M059J (cell line): ENCODE results near the gene MRPL20. TPM values are rescaled to one million over a fixed set of nuclear protein-coding genes. Genes with fewer than 3 reads are reported as not detected.
"Not testable (repeated sequence)": the region's sequence is repeated elsewhere in the genome, so short reads cannot be mapped to it uniquely, and the experiment has no call there.

ENCODE experiments used
- DNase-seq: peaks from one replicate; pipeline ENCODE4 v3.0.0-alpha.2; 2012; ENCODE audit warnings: low read depth
- total RNA-seq: library from RNA; depleted of rRNA; stranded (reverse); fragments of >200 nt; shearing (Covaris generic); gene quantifications from 2 replicates; pipeline ENCODE4 v1.2.3, GENCODE V29; 2014

MRPL20 gene
- total RNA-seq, 1 experiment from 2014 or later, result 160 TPM

DNA sequence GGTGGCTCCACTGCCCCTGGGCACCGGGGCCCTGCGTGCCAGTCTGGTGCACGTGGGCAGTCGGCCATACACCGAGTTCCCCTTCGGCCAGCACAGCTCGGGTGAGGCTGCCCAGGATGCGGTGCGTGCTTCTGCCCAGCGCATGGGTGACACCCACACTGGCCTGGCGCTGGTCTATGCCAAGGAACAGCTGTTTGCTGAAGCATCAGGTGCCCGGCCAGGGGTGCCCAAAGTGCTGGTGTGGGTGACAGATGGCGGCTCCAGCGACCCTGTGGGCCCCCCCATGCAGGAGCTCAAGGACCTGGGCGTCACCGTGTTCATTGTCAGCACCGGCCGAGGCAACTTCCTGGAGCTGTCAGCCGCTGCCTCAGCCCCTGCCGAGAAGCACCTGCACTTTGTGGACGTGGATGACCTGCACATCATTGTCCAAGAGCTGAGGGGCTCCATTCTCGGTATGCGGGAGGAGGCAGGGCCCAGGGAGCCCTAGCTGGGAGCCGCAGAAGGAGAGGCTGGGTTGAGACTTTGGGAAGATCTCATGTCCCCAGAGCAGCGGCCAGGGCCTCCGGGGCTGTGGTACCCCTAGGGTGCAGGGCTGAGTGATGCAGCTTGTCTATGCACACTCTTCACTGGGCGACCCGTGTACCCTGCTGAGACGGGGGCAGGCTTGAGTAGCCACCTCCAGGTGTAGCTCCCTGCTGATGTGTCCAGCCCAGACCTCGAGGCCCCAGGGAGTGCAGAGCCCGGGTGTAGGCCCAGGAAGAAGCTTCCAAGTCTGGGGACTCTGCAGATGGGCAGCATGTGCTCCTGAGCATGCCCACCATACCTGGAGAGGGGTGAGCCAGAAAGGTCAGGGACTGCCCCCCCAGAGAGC, 30.2 kb upstream of the MRPL20 start:
- no peak for DNase-seq

DNA sequence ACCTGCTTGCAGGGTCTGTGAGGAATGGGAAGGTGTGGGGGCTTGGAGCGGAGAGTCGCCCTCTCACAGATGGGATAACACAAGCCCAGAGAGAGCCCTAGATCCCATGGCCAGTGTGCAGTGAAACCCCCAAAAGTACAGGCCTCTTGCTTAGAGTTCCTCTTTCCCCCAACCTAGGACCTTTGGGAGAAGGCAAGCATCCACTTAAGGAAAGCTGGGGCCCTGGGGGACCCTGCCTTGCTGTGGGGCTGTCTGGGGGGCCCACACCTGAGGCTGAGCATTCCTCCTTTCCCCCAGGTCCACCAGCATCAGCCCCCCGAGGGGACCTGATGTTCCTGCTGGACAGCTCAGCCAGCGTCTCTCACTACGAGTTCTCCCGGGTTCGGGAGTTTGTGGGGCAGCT, 29.5 kb upstream of the MRPL20 start:
- DNase-seq, result no peak

DNA sequence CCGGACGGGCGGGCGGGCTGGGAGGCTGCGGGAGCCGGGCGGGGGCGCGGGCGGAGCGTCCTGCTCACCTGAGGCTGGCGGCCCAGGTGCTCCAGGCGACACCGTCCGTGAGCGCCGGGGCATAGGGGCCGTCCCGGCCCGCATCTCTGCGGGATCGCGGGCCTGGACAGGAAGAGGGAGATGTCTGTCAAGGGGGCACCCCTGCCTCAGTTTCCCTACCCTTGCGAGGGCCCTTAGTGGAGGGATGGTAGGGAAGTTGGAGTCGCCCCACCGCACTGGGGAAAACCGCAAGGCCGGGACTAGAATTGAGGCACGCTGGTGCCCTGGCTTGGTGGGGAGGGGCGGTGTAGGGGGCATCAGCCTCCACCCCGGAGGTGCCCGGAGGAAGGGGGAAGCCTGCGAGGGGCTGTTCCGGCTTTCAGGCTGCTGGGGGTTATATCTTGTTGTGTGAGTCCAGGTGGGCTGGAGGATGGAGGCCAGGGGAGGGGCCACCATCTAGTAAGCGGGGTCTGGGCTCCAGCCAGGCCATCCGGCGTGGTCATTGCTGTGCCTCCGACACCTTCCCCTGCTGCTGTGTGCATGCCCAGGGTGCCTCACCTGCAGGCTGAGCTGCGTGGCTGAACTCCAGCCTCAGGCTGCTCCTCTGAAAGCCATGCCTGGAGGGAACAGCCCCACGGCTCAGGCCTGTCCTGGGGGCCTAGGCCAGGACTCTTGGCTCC, 29.0 kb upstream of the MRPL20 start:
- DNase-seq, result no peak

DNA sequence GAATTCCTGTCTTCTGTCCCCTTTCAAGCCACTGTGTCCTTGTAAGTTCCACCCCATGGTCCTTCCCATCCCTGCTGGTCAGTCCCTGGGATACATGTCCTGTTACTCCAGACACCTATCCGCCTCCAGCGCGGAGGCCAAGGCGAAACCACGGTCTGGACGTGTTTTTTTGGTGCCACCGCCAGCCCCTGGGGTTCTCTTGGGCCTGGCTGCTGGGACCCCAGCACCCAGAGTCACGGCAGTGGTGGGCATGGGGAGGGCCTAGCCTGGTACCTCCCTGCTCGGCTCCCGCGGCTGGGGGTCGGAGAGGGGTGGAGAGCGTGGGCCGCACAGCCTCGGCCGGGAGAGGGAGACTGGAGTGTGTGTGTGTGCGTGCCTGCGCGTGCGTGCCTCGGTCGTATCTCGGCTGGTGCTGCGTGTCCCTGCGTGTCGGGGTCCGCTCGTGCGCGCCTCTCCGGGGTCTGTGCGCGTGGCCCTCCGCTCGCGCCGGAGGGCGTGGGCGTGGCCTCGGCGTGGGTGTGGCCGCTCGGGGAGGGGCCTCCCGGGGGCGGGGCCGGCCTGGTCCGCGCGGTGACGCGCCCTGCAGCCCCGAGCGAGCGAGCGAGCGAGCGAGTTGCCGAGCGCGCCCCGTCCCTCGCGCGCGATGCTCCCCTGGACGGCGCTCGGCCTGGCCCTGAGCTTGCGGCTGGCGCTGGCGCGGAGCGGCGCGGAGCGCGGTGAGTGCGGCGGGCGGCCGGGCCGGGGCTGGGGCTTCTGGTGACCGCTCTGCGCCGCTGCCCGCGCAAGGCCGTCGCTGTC, 28.2 kb upstream of the MRPL20 start, which contains the start of gene VWA1:
VWA1 (plus strand) TSS at position 585 of the 798 bp plus-strand sequence; CDS start at position 644, 59 bp downstream.
- DNase-seq, result no peak

DNA sequence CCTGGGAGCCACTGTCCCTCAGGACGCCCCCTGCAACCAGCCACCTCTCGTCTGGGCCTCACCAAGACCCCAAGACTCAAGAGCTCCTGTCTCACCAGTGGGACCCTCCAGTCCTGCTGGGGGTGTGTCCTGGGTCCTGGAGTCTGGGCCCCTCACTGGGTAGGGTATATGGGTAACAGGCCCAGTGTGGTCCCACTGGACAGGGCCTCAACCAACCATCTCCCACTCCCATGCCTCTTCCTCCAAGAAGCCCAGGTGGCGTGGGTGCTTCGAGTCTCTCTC, 27.7 kb upstream of the MRPL20 start:
- DNase-seq, result no peak

DNA sequence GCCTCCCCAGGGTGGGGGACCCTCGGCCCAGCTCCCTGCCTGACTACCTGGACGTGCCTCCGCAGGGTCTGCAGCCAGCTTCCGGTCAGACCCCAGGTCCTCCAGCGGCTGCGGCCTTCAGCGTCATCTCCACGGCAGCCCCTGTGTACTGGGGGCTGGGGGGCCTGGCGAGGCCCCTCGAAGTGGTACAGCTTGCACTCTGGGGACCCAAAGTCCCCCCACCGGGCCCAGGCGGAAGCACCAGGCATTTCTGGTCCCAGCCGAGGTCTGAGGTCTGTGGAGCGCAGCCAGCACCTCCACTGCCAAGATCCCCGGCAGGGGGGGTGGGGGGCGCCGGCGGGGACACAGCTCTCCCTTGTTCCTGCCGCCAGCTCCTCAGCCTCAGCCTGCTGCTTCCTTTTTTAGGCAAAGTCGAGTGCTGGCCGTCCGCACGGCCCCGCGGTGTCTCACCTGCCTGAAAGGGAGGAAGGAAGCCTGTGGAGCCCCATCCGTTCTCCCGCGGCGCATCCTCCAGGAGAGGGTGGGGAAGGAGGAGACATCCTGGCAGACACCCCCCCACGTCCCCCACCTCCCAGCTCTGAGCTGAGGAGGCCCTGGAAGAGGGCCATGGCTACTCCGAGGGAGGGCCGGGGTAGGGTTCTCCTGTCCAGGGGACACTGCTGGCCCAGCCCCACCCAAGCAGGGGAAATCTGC, 27.2 kb upstream of the MRPL20 start:
- DNase-seq, result no peak

DNA sequence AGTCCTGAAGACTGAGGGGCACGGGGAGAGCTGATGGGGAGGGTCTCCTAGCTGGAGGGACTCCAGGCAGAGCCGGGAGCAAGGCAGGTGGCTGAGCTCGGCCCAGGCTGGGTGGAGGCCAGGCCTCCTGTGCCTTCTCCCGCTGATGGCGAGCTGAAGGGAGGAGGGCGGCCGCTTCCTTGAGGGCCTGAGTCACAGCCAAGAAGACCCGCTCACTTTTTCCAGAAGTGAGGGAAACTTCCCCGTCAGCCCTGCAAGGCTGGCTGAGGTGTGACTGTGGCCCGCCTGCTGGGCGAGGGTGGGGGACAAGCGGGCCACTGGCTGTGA, 26.7 kb upstream of the MRPL20 start:
- peak; percentile 61 for DNase-seq

DNA sequence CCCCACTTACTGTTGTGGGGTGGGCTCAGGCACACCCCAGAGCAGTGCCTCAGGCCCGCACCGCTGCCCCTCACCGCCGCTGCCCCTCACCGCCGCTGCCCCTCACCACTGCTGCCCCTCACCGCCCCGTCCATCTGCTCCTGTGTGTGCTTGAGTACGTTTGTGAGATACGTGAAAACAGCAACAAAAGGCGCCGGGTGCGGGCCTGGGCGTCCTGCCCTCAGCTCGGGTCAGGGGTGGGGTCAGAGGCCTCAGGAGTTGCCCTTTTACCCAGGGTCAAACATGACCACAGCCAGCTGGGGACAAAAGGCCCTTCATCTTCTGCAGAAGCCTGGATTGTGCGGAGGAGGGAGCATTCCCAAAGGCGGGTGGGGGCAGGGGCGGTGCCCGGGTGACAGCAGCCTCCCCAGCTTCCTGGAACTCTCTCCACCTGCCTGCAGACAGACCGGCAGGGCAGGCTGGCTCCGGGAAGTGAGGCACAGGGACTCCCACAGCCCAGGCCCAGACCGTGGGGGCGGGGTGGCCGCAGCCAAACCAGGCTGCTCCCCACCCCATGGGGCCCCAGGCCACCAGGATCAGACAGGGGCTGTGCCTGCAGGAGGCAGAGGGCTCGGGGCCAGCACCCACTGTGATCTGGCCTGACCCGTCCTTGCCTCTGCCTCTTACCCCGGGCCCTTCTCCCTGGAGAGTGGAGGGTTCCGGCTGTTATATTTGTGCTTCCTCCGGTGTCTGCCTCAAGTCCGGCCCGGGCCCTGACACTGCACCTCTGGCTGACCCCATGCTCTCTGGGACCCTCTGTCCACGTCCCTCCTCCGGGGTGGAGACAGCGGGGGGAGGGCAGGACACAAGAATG, 26.1 kb upstream of the MRPL20 start:
- DNase-seq, result no peak

DNA sequence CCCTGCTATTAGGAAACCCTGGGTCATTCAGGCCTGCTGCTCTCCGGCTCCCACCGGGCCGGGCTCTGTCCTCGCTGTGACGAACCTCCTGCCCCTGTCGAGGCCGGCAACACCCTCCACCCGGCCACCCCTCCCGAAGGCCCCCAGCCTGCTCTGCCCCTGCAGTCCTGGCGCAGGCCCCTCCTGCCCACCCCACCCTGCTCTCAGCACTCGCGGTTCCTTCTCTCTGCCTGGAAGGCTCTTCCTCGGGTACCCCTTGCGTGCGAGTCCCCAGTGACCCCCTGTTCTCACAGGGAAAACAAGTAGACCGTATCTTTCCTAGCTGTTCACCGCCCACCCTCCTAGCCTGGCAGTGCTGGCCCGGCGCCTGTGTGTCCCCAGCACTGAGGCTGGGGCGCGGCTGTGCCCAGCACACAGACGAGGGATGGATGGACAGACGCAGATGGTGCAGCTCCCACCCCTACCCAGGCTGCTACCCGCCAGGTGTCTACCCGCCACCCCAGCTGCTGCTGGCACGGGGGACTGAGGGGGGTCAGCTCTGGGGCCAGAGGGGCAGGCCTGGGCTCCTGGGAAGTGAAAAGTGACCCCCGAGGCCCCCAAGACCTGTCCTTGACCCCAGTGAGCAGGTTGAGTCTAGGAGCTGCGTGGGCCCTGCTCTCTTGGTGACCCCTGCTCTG, 25.3 kb upstream of the MRPL20 start:
- no peak for DNase-seq

DNA sequence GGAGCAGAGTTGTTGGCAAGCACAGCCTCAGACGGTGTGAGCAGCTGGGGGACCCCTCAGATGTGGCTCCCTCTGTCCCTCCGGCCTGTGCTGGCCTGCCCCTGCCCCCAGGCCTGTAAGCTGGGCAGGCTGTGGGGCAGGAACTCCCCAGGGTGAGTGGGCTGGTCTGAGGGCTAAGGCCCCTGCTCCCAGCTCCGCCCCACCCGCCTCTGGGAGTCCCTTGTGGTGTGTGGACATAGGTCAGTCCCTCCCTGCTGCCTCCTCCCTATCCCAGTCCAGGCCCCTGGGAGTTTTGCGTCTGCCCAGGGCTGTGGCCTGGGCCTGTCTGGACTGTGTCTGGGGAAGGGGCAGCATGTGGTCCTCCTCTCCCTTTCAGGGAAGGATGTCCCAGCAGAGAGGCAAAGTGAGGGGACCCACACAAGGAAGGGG, 24.8 kb upstream of the MRPL20 start:
- DNase-seq, result no peak

DNA sequence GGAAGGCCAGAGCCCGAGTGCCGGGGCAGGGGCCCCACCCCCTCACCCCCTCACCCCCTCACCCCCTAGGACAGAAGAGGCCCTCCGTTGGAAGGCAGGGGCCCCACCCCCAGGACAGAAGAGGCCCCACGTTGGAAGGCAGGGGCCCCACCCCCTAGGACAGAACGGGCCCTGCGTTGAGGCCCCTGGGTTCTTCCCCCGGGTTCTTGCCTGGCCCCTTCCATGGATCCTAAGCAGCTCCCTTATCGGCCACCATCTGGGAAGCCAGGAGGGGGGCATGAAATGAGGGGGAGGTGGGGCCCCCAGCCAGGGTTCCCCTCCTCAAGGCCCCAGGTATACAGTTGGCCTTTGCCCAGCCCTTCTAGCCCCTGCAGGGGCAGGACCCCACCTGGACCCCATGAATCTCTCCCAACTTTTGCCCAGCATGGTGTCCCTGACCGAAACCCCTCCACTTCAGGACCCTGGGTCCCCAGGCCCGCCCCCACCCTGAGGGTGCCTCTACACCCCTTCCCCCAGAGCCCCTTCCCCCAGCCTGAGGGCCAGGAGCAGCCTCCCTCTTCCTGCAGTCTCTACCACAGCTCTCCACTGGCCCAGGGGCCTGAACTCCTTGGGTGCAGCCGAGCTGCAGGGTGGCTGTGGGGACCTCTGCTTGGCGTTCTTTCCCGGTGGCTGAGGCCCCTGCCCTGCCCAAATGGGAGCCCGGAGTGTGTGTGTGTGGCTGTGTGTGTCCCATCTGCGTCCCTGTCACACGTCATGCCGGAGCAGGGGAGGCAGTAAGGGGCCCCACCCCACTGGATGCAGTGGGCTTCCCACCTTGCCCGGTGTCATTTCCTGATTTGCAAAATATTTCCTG, 24.1 kb upstream of the MRPL20 start:
- DNase-seq, result no peak

DNA sequence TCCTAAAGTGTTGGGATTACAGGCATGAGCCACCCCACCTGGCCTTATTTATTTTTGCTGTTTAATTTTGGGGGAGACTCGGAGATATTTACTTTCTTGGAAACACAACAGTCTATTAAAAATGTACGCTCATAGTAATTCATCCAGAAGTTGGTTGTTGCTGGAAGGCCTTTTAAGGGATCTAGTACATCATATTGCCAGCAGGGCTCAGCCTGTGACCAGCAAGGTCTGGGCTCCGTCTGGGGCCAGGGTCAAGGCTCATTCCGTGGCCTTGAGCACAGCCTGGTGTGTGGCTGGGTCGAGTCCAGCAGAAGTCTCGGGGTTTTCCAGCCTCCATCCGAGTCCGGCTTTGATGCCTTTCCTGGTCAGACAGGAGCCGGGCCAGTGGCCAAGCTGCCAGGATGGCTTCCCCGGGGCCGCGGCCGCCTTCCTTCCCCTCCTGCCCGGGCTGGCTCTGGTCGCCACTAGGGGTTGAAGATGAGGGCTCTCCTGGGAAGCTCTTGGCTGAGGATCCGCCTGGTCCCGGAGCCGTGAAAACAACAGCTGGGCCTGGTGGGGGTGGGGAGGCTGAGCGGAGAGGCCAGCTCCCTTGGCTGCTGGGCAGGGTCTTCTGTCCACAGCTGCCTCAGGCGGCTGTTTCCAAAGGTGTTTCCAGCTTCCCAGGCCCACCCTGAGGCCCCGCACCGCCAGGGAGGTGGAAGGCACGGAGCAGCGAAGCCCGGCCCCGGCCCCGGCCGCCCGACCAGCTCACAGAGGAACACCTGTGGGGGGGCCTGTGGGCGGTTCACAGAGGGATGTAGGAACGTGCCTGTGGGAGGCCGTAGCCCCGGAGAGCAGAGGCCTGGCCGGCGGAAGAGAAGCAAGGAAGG, 23.3 kb upstream of the MRPL20 start:
- DNase-seq, result peak; percentile 62

DNA sequence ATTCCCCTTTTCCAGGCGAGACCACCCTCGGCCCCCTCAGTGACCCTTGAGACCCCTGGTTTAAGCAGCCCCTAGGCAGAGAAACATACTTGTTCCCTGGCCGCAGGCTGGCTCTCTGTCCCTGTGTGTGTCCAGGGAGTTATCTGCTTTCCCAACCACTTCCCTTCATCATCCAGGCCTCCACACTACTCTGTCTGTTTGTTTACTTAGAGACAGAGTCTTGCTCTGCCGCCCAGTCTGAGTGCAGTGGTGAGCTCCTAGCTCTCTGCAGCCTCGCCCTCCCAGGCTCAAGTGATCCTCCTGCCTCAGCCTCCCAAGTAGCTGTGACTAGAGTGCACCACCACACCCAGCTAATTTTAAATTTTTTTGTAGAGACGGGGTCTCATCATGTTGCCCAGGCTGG, 22.6 kb upstream of the MRPL20 start:
- no peak for DNase-seq

DNA sequence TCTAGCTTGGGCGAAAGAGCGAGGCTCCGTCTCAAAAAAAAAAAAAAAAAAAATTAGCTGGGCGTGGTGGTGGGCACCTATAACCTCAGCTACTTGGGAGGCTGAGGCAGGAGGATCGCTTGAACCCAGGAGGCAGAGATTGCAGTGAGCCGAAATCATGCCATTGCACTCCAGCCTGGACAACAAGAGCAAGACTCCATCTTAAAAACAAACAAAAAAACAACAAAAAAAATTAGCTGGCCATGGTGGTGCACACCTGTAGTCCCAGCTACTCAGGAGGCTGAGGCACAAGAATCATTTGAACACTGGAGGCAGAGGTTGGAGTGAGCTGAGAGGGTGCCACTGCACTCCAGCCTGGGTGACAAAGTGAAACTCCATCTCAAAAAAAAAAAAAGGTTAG, 21.9 kb upstream of the MRPL20 start:
- DNase-seq, result not testable (repeated sequence)

DNA sequence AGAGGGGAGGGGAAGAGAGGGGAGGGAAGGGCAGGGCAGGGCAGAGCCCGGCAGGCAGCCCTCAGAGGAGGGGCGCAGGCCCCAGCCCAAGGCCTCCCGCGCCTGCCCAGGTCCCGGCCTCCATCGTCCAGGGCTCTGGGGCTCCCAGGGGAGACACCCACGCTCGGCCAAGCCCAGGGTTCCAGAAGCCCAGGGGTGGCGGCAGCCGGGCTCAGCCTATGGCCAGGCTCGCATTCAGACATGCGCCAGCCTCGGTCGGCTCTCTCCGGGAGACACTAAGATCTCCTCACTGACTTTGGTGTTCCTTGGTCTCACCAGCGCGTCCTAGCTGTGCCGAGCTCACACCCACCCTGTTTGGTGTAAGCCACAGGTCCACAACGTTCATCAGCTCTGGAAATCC, 21.1 kb upstream of the MRPL20 start:
- no peak for DNase-seq

DNA sequence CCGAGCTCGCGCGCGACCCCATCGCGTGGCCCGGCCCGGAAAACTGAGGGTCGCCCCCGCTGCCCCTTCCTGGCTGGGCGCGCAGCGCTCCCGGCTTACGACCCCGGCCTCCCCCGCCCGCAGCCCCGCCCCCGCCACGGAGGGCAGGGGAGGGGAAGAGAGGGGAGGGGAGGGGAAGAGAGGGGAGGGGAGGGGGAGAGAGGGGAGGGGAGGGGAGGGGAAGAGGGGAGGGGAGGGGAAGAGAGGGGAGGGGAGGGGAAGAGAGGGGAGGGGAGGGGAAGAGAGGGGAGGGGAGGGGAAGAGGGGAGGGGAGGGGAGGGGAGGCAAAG, 20.7 kb upstream of the MRPL20 start:
- no peak for DNase-seq

DNA sequence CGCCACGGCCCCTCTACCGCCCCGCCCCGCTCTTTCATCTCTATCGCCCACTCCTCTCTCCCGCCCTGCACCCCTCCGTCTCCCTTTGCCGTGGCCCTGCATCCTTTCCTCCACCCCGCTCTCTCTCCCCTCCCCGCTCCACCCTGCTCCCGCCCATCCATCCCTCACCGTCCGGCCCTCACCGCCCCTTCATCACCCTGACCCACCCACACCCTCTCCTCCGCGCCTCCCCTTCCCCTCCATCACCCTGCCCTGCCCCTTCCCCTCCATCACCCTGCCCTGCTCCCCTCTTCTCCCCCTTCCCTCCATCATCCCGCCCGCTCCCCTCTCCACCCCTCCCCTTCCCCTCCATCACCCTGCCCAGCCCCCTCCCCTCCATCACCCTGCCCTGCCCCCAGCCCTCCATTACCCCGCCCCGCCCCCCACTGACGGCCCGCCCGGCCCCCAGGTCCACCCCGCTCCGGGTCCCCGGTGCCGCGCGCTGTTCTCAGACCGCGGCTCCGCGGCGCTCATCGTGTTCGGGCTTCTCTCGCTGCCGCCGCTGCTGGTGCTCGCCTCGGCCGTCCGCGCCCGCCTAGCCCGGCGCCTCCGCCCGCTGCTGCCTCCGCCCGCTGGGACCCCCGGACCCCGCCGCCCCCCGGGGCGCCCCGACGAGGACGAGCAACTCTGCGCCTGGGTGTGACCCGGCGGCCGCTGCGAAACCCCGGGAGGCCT, 20.2 kb upstream of the MRPL20 start:
- no peak for DNase-seq

DNA sequence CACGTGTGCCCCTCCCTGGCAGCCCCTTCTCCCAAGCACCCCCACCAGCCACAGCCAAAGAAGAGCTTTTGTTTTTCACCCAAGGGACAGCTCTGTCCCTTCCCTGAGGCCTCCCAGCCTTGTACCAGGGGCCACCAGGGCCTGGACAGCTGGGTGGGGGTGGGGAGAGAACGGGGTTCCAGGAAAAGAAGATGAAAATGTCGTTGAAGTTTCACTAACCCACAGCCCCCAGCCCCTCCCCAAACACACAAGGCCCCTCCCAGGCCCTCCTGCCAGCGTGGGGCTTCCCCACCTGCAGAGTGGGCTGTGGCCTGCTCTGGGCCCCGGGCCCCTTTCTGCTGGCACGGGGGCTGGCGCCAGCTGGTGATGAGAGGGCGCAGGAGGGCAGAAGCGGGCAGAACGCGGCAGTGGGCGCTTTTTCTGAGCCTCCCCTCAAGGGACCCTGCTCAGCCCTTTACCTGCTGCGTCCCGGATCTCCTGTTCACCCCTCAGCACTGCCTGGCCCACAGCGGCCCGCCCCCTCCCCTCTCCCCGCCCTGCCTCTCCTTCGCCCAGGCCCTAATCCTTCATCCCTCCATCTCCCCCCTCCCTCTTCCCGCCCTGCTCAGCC, 19.5 kb upstream of the MRPL20 start:
- DNase-seq, result no peak
